ENCODE data around the gene AMDHD2.
"Not testable (repeated sequence)": the region's sequence is repeated elsewhere in the genome, so short reads cannot be mapped to it uniquely, and the experiment has no call there.

Gene AMDHD2

GRCh38 chr16:2518823-2519710 lies 1.1 kb upstream of the AMDHD2 start:
- DNase-seq: no peak

GRCh38 chr16:2519711-2520080 lies 475 bp upstream of the AMDHD2 start:
- no peak for DNase-seq

- DNase-seq: no peak
These were observed 787 bp downstream of the AMDHD2 start for GRCh38 chr16:2520784-2521531.

- no peak for DNase-seq
These were observed 3.6 kb downstream of the AMDHD2 start for GRCh38 chr16:2523801-2524231.

GRCh38 chr16:2524339-2524938 lies 4.3 kb downstream of the AMDHD2 start:
- DNase-seq: no peak

- no peak for DNase-seq
These were observed 6.0 kb downstream of the AMDHD2 start for GRCh38 chr16:2526135-2526534.

GRCh38 chr16:2527071-2527783 lies 7.1 kb downstream of the AMDHD2 start:
- no peak for DNase-seq

- DNase-seq: no peak
These were observed 7.6 kb downstream of the AMDHD2 start for GRCh38 chr16:2527784-2528100.

- no peak for DNase-seq
These were observed 8.2 kb downstream of the AMDHD2 start for GRCh38 chr16:2528161-2529060.

- DNase-seq: no peak
These were observed 9.1 kb downstream of the AMDHD2 start for GRCh38 chr16:2529061-2529931.

- DNase-seq: no peak
These were observed 9.9 kb downstream of the AMDHD2 start for GRCh38 chr16:2529961-2530628.

GRCh38 chr16:2530629-2531318 lies 10.6 kb downstream of the AMDHD2 start:
- DNase-seq: no peak

GRCh38 chr16:2531371-2531695 lies 11.2 kb downstream of the AMDHD2 start, which contains the start of gene CEMP1:
CEMP1 (minus strand) TSS chr16:2531408; CDS start chr16:2531073, 335 bp downstream.
- no peak for DNase-seq

- DNase-seq: peak; percentile 76
These were observed 11.7 kb downstream of the AMDHD2 start for GRCh38 chr16:2531696-2532493.

- peak; percentile 41 for DNase-seq
These were observed 12.4 kb downstream of the AMDHD2 start for GRCh38 chr16:2532494-2533141.

GRCh38 chr16:2533142-2533755 lies 13.1 kb downstream of the AMDHD2 start:
- DNase-seq: not testable (repeated sequence)

GRCh38 chr16:2533912-2534311 lies 13.7 kb downstream of the AMDHD2 start:
- DNase-seq: no peak

- not testable (repeated sequence) for DNase-seq
These were observed 14.2 kb downstream of the AMDHD2 start for GRCh38 chr16:2534335-2534734.

All from NCI-H510A treated with DMSO at 0.1 percent for 48 hours (cell line).